Iris pigment epithelial cell (primary cell): Measurements from ENCODE around the gene RNF166.
A peak's percentile ranks its signal among the peaks of the same experiment; 100 is the strongest.

ENCODE experiments used
- DNase-seq: peaks from one replicate; pipeline ENCODE4 v3.0.0-alpha.2; 2011; ENCODE audit warnings: low read depth

RNF166 gene

DNA sequence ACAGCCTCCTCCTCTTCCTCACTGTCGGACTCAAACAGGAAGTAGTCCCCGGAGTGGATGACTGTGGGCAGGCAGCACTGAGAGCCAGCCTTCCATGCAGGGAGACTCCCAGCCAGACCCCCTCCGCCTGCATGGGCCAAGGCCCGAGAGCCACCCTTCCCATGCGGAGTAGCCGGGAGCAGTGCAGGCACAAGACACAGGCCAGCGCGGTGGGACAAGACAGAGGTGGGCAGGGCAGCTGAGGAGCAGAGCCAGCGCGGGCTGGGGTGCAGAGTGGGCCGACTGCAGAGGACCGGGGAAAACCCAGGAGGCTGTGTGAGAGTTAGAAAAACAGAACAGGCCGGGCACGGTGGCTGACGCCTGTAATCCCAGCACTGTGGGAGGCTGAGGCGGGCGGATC lies 17.7 kb upstream of the RNF166 start:
- no peak for DNase-seq

DNA sequence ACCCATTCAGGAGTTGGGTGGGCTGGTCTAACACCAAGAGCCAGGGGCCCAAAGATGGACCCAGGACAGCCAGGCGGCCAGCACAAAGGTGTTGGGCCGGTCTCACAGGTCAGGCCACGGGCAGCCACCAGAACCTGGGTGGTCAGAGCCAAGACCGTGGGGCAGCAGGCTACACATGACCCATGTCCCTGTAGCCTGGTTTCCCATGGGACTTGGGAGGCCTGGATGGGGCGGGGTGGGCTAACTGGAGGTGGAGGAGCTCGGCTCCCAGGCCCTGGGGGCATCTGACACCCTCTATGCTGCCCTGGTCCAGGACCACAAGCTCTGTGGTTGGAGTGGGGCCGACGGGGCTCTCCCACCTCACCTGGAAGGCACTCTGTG lies 17.3 kb upstream of the RNF166 start:
- no peak for DNase-seq

DNA sequence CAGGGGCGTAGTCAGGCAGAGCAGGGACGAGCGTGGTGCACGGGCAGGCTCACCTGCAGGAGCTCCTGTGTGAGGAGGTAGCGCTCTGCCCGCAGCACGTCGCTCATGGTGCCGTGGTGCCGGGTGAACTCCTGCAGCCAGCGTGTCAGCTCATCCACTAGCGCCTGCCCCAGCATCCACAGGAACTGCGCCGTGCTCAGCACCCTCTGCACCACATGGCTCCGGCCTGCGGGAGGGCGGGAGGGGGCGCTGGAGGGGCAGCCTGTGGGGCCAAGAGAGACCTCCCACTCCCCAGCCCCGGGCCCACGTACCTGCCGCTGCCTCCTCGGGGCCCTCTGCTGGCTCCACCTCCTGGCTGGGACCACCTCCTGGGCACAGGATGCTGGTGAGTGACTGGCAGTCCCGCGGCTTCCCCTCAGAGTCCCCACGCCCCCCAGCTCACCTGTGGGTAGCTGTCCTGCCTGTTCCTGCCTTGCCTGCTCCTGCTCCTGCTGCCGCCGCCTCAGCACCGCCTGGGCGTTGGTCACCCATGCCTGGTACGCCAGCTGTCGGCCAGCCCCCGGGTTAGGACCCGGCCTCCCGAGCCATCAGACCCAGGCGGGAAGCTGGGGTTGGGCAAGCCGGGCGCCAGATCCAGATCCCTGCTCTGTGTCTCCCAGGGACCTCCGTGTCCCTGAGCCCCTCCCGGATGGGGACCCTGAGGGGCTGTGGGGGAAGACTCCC lies 16.7 kb upstream of the RNF166 start:
- DNase-seq: no peak

DNA sequence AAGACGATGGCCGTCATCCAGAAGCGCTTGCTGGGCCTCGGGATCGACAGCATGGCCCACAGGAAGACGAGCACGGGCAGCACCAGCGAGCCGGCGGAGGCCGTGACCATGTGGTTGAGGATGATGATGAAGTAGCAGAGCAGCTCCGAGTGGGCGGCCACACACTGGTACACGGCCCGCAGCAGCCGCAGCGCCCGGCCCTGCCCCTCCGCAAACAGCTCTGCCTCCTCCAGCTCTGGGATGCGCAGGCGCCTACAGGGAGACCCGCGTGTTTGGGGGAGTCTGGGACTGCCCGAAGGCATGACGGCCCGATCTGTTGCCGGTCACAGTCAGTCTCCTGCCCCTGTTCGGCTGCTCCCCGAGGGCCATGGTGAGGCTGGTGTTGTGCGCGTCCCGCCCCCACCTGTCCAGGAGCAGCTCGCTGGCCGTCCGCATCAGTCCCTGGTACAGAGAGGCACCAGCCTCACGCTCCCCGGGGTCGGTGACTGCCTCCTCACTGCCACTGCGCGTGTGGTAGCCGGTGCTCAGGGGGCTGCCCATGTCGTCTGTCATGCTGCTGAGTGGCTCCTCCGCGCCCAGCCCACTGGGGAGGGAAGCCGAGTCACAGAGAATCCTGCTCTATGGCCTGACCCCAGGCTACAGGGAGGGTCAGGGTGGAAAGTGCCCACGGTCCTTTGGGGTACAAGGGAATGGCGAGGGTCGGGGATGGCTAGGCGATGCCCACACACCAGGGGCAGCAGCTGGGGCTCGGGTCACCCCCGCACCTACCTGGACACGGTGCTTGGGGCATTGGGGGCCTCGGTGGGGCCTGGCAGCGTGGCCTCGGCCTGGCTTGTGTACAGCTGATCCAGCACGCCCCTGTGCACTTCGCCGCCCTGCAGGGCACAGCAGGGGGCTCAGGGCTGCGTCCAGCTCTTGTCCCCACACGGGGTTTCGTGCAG lies 15.9 kb upstream of the RNF166 start:
- DNase-seq: no peak

DNA sequence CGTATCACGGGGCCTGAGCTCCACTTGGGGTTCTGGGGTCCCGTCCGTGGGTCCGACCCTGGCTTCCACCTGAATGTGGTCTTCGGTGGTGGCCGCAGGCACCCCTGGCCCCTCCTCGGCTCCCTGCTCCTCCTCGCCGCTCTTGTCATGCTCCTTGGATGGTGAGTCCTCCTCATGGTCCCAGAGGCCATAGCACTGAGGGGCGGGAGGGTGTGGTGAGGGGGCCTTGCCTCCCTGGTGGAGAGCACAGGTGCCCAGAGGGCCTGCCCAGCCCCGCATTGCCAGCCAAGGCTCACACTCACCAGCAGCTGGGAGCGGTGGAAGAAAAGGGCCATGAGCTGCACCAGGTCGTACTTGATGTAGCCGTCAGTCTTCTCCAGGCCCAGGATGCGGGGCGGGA lies 15.0 kb upstream of the RNF166 start:
- DNase-seq: no peak

DNA sequence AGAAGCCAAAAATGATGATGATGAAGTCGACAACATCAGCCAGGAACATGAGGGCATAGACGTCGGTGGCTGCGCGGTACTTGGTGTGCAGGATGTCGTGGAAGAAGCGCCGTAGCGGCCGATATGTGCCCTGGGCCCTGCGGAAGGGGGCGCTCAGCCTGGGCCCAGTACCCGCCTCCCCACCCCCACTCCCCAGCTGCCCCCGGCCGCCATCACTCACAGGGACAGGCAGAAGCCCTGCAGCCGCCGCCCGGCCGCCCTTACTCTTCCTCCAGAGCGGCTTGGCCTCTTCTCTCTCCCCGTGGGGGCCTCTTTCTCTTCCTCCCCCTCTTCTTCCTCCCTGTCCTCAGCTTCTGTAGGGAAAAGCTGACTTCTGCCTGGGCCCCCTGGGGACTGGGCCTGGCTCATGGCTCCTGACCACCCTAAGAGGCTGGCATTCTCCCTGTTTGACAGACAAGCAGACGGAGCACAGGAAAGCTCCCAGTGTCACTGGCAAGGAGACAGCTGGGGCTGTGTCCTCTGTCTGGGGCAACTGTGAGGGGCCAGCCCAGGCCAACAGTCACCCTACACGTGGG lies 14.3 kb upstream of the RNF166 start:
- DNase-seq: no peak

DNA sequence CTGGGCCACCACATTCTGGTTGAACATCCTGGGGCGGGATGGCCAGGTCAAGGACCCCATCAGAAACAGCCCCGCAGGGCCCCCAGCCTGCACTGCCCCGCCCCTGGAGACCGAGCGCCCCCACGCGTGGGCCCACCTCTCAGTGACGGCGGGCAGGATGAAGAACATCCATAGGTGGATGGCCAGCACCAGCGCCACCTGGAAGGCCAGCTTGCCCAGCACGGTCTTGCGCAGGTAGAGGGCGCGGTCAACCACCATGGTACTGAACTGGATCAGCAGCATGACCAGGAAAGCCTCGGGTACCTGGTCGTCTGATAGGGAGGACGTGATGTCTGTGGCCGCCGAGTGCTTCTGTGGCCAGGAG lies 13.7 kb upstream of the RNF166 start:
- no peak for DNase-seq

DNA sequence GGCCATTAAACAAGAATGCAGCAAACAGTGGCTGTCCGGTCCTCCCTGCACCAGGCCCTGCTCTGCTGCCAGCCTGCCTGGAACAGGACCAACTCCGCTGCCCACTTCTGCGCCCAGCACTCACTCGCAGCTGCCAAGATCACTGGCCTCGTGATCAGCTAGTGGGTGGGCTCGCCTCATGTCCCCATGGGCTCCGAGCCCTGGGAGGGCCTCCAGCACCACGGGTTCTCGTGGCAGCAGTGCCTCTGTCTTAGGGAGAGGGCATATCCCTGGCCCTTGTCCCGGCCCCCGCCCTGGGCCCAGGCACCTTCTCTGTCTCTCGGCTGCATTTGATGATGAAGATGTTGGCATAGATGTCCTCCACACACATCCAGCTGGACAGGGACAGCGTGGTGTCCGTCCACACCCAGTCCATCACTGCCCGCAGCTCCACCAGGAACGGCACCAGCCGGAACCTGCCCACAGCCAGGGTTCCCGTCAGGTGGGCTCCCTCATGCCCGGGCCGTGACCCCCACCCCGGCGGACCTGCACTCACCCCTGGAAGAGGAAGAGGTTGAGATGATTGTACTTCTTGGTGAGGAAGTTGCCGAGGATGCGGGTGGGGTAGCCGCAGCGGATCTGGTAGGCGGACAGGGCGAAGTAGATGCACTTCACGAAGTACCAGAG lies 13.2 kb upstream of the RNF166 start:
- DNase-seq: no peak

DNA sequence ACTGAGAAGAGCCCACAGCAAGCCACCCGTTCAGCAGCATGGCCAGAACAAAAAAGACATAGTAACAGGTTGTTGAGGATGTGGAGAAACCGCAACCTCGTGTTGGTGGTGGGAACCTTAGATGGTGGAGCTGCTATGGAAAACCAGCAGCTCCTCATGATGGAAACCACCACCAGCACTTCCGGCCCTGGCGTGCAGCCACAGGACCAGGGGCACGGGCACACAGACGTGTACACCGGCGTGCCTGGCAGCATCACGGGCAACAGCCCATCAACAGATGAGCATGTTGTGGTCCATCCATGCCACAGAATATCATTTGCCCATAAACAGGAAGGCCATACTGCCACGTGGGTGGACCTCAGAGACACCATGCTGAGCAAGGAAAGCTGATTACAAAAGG lies 12.0 kb upstream of the RNF166 start:
- no peak for DNase-seq

DNA sequence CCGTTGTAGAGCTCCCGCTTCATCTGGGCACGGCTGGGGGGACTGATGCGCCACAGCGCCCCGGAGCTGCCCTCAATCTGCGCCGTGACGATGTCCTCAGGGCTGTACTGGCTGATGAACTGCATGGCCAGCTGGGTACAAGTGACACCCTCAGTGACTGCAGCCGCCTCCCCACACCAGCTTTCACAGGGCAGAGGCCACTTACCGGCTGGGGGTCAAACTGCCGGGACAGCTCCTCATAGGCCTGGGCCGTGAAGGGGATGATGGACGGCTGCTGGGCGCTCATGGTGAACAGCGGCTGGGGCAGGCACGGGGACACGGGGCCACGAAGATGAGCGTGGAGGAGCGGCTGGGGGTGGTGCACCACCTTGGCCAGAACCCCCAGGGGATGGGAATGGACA lies 10.4 kb upstream of the RNF166 start:
- no peak for DNase-seq

DNA sequence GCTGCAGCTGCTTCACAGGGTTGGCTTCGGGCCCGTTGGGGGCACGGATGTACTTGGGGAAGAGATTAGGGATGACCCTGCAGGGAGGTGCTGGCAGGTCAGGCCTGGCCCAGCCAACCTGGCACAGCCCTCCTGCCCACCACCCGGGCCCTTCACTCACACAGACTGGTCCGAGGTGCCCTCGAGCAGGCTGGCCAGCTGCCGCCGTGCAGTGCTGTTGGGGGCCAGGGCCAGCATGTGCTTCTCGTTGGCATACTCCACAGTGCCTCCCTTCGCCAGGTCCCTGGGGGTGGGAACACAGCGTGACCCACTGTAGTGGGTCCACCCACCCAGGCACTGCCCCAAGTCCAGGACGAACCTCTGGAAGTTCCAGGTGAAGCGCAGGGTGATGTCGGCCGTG lies 10.0 kb upstream of the RNF166 start:
- DNase-seq: no peak

DNA sequence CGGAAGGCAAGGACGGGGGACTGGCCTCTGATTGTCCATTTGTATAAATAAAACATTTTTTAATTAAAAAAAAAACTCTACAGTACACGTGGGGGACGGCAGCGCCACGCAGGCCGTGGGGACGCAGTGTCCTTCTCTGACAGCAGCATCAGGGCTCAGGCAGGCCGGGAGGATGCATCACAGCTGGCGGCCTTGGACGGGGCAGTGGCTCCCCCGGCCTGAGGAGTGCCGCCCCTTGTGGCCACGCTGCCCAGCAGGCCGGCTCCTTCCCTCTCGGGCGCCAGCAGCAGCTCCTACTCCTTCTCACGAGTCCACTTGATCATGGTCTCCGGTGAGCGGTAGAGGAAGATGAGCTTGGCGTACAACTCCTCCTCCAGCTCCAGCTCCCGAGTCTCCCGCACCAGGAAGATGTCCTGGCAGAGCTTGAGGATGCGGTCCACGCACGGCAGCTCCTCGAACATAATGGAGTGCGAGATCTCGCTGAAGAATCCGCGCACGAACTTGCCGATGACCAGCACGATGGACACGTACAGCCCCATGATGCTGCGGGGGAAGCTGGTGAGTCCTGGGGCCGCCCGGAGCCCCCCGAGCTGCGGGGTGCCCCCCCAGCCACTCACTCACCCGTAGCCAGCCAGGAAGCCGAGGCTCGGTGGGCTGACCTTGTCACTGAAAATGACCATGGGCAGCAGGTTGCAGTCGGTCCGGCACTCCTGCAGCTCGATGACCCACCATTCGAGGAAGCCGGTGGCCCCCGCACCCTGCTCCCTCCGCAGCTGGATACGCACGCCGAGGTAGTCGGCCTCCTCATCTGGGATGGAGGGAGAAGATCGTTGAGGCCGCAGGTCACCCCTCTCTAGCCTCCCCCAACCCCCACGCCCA lies 9.3 kb upstream of the RNF166 start:
- no peak for DNase-seq

DNA sequence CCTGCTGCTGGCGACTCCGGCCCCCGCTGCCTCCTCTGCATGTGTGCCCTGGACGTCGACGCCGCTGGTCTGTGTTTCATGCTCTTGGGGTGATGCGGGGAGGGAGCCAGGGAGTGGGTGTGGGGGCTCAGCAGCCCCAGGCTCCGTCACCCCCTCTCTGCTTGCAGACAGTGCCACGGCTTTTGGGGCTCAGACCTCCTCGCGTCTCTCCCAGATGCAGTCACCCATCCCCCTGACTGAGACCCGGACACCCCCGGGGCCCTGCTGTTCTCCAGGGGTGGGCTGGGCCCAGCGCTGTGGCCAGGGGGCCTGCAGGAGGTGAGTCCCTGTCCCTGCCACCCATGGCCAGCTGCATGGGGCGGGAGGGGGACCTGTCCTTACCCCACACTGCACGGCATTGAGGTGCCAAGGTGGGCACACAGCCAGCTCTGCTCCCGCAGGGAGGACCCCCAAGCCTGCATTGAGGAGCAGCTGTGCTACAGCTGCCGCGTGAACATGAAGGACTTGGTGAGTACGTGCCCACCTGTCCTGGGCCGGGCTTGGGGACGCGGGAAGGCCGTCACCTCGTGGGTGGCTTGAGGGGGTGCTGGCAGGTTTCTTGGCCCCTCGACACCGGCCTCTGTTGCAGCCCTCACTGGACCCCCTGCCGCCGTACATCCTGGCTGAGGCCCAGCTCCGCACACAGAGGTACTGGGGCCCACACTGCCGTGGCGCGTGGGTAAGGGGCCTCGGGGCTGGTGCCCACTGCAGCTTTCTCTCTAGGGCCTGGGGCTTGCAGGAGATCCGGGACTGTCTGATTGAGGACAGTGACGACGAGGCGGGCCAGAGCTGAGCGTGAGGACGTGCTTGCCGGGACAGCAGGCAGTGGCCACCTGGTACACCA lies 8.5 kb upstream of the RNF166 start:
- no peak for DNase-seq

DNA sequence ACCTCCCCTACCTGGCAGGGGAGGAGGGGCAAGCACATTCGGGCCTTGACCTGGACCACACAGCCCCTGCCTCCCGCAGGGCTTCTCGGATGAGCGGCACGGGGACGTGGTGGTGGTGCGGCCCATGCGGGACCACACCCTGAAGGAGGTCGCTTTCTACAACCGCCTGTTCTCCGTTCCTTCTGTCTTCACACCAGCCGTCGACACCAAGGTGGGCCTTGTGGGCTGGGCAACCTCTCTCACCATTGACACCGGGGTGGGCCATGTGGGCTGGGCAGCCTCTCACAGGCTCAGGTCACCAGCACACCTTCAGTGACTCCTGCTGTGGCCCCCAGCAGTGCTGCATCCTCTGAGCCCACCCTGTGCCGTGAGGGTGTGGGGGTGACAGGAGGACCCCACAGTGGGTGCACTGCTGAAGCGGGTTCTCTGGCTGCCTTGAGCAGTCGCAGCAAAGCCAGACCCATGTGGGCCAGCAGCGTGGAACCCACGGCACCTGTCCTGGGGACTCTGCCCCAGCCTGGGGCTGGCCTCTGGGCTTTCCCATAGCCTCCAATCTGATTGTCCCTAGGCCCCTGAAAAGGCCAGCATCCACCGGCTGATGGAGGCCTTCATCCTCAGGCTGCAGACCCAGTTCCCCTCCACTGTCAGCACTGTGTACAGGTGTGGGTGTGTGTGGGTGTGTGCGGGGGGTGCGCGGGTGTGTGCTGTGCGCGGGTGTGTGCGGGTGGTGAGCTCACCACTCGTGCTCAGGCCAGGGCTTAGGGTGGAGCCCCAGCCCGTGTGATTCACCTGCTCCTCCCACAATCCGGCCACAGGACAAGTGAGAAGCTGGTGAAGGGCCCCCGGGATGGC lies 7.6 kb upstream of the RNF166 start:
- DNase-seq: peak; percentile 53

DNA sequence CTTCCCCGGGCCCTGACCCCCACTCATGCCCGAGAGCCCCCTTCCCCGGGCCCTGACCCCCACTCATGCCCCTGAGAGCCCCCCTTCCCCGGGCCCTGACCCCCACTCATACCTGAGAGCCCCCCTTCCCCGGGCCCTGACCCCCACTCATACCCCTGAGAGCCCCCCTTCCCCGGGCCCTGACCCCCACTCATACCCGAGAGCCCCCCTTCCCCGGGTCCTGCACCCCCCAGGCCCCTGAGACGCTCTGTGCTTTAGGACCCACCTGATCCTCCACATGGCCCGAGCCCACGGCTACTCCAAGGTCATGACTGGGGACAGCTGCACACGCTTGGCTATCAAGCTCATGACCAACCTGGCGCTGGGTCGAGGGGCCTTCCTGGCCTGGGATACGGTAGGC lies 6.8 kb upstream of the RNF166 start:
- no peak for DNase-seq

DNA sequence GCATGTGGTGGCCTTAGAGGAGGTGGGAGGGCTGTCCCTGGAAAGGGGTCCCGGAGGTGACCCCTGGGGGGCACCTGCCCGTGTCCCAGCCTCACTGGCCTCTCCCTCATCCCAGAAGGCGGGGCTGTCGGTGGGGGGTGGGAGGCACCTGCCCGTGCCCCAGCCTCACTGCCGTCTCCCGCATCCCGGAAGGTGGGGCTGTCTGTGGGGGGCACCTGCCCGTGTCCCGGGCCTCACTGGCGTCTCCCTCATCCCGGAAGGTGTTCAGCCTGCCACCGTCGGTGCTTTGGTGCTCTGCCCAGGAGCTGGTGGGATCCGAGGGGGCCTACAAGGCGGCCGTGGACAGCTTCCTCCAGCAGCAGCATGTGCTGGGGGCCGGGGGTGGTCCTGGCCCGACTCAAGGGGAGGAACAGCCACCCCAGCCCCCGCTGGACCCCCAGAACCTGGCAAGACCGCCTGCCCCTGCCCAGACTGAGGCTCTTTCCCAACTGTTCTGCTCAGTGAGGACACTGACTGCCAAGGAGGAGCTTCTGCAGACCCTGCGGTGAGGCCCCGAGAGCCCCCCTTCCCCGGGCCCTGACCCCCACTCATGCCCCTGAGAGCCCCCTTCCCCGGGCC lies 6.3 kb upstream of the RNF166 start:
- DNase-seq: no peak

DNA sequence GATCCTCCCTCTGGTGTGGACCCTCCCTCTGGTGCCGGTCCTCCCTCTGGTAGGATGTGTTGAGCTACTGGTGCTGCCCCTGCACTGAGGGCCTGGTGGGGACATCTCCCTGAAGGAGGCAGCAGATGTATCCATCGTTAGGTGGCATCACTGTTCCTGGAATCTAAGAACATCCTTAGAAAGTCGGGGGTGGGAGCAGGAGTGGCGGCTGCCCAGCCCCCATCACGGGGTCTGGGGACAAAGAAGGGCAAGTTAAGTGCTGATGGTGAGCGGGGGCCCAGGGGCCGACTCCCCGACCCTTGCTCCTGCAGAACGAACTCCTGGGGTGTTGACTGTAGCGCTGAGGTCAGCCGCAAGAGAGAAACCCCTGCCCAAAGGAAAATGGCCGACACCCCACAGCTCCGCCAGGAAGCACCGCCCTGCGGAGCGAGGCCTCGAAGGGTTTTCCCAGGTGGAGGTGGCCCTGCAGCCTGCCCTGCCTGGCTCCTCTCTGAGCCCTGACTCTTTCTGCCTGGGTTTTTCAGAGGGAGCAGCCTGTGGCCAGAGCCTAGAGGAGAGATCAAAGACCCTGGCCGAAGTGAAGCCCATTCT lies 5.6 kb upstream of the RNF166 start:
- no peak for DNase-seq

DNA sequence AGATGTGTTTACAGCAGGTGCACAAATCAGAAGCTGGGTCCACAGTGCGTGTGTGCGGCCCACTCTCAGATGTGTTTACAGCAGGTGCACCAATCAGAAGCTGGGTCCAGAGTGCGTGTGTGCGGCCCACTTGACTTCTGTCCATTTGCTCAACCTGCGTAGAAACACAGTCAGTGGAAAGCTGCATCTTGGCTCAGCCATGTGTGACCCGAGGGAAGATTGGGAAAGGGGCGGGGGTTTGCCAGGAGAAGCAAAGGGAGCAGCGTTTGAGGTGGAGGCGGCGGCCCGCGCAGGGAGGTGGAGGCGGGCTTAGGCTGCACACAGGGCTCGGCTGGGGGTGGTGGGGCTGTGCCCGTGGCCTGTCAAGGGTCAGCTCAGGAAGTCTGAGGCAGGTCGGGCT lies 4.3 kb upstream of the RNF166 start:
- DNase-seq: no peak
